Caki2 (cell line): ENCODE measurements around the gene INPP5D. TPM values are rescaled to one million over a fixed set of nuclear protein-coding genes. Genes with fewer than 3 reads are reported as not detected.
"Not testable (repeated sequence)": the region's sequence is repeated elsewhere in the genome, so short reads cannot be mapped to it uniquely, and the experiment has no call there.

ENCODE experiments used
- DNase-seq: peaks from one replicate; pipeline ENCODE4 v3.0.0-alpha.2; 2015; ENCODE audit warnings: low read depth
- in situ Hi-C: cut with HindIII; loops from 2 replicates; pipeline ENCODE4 v1.10.0; 2016; ENCODE audit warnings: low sequenced_read_pairs, low pct_unique_long_range_greater_than_20kb, mixed read lengths
- total RNA-seq: library from RNA; depleted of rRNA; stranded (reverse); fragments of >200 nt; shearing (Covaris generic); gene quantifications from 2 replicates; pipeline ENCODE4 v1.2.3, GENCODE V29; 2014; ENCODE audit warnings: low replicate concordance

The INPP5D gene
- total RNA-seq, 1 experiment from 2014 or later = not detected

DNA sequence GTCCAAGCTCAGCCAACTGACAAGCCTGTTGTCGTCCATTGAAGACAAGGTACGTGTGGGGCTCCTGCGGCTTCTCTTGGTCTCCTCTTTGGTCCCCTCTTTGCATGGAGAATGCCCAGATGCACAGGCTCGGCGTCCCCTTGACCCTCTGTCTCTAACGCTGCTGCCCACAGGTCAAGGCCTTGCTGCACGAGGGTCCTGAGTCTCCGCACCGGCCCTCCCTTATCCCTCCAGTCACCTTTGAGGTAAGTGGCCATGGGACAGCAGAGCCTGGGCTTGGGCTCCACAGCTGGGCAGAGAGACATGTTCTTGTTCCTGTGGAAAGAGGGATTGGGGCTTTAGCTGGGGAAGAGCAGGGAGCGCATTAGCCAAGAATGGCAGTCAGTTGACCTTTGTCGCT, 86.1 kb downstream of the INPP5D start:
- no peak for DNase-seq
- in situ Hi-C loops = no loop called here

- no peak for DNase-seq
- in situ Hi-C loops = no loop called here
These were observed 87.1 kb downstream of the INPP5D start for GRCh38 chr2:233147136-233147828.

DNA sequence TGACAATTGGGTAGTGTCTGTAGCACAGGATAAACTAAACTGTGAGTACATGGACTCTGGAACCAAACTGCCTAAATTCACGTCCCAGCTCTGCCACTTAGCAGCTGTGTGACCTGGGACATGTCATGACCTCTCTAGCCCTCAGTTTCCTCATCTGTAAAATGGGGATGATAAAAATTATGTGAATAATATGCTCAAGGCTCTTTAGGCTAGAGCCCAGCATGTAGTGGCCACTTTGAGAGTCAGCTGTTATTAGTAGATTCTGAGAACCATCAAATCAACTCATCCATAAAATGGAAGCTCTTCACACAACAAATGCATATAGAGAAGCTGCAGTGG, 87.7 kb downstream of the INPP5D start:
- in situ Hi-C loops = no loop called here
- no peak for DNase-seq

- no peak for DNase-seq
- in situ Hi-C loops = no loop called here
These were observed 88.2 kb downstream of the INPP5D start for GRCh38 chr2:233148354-233148753.

DNA sequence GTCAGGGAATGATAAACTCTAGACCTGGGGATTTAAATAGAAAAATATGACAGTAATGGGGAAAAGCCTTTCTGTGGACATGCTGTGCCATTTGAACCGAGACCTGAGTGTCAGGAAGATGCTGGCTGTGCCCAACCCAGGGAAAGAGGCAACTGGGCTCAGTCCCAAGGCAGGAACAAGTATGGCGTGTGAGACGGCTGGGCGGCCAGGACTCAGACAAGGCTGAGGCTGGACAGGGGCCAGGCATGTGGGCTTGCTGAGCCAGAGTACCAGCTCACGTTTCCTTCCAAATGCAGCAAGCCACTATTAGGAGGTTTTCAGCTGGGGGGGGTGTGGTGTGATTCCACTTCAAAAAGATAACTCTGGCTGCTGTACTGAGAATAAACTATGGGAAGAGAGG, 92.4 kb downstream of the INPP5D start:
- no peak for DNase-seq
- in situ Hi-C loops = no loop called here

DNA sequence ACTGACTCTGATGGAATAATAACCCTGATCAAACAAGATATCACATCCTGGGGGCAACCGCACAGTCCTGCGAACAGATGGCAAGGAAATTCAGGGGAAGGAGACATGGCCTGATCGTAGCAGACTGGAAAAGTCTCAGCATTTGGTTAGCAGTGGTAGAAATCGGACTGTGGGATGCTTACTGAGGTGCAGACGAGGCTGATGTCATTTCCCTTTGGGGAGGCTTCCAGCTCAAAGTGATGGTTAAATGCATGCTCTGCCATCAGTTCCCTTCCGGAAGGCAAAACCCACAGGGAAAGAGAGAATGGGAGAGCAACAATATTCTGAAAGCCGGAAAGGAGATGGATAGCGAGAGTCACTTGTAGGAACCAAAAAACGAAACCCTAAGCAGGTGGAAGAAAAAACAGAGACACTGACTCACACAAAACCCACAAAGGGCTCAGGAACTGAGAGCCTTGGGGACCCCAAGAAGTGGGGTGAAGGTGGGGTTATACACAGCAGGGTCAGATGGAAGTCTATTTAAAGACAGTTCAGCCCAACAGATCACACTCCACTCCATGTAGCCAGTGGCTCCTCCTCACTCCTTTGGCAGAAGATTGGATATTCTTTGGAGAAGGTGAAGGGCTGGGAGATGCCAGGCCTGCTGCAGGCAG, 93.1 kb downstream of the INPP5D start:
- in situ Hi-C loops = no loop called here
- no peak for DNase-seq

- DNase-seq = no peak
- in situ Hi-C loops = no loop called here
These were observed 95.9 kb downstream of the INPP5D start for GRCh38 chr2:233156001-233156400.

DNA sequence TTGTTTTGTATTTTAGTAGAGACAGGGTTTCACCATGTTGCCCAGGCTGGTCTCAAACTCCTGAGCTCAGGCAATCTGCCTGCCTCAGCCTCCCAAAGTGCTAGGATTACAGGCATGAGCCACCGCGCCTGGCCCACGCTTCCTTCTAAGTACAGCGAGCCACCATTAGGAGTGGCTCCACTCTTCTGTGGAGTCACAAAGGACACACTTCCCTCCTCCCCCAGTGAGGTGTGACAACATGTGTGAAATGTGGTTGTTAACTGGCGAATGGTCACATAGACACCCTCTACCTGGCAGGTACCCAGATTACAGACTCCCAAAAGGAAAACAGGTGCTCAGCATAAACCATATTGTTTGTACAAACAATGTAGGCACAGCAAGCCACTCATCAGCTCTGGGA, 96.3 kb downstream of the INPP5D start:
- DNase-seq, in situ Hi-C loops: not testable (repeated sequence)

DNA sequence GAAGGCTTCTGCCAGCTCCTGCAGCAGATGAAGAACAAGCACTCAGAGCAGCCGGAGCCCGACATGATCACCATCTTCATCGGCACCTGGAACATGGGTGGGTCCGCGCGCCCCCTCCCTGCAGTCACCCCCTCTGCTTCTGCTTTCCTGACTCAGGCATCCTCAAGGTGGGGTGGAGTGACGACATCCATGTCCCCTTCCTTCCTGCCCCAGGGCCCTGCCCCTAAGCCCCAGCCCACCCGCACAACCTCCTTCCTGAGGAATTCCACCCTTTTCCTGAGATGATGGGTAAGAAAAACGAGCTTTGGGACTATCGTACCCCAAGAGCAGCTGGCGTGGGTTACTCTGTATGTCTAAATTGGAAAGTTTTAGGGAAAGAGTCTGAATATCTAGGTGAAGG, 101.6 kb downstream of the INPP5D start:
- in situ Hi-C loops = no loop called here
- DNase-seq = no peak

- in situ Hi-C loops = no loop called here
- no peak for DNase-seq
These were observed 102.6 kb downstream of the INPP5D start for GRCh38 chr2:233162770-233163169.

- in situ Hi-C loops = no loop called here
- DNase-seq = no peak
These were observed 103.5 kb downstream of the INPP5D start for GRCh38 chr2:233163486-233164103.

DNA sequence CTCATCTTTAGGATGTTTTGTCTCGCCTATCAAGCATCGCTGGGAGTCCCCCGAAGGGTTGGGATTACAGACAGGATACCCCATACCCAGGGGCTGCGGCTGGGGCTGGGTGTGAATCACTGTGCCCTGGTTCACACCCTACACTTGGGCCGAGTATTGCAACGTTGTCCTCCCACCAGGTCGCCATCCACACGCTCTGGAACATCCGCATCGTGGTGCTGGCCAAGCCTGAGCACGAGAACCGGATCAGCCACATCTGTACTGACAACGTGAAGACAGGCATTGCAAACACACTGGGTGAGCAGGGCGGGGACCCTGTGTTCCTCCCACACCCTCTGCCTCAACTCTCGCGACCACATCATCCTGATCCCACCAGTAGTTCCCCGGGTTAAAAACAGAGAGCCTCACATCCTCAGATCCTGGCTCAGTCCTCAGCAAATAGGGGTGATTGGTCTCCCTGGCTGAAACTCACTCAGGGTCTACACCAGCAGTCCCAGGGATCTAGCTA, 104.0 kb downstream of the INPP5D start:
- in situ Hi-C loops = no loop called here
- no peak for DNase-seq

DNA sequence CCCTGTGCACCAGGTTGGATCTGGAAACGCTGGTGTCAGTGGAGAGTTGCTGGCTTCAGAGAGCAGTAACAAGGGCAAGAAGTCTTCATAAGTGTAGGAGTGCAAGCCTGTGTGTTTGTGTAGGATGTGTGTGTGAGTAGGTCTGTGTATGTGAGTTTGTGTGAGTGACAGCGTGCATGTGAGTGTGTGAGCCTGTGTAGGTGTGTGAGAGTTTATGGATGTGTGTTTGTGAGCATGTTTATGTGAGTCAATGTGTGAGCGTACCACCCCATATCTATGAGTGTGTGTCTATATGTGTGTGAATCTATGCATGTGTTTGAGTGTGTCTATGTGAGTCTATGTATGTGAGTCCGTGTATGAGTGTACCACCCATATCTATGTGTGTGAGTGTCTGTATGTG, 104.8 kb downstream of the INPP5D start:
- in situ Hi-C loops = no loop called here
- no peak for DNase-seq

- no peak for DNase-seq
- in situ Hi-C loops = no loop called here
These were observed 105.4 kb downstream of the INPP5D start for GRCh38 chr2:233165543-233165894.

DNA sequence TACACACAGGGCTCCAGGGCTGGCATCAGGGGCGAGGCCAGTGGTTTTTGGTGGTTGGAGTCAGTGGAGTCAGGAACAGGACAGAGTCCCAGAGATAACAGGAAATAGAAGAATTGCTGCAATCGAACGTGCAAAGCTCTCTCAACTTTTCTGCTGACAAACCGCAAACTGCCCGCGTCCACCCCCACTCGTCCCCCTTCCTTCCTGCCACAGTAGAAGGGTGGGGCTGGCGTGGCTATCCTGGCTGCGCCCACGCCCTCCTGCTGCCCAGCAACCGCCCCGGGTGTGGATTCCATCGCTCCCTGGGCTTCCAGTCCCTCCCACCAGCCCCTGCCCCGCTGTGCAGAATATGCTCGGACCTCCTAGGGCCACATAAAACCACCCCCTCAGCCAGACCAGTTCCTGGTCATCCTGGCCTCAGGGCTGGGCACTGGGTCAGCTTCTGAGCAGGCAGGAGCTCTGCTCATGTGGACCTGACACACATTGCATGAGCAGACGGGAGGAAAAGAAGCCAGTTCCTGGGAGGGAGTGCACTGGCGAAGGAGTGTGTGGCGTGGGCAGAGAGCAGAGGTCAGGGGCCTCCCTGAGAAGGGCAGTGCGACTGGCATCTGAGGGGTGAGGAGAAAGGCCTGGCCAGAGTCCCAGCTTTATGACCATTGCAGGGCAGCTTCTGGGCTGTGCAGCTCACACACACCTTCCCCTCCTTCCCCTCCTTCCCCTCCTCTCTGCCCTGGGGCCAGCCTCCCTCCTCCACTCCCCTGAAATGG, 105.9 kb downstream of the INPP5D start:
- peak; percentile 0 for DNase-seq
- in situ Hi-C loops = no loop called here

- DNase-seq = no peak
- in situ Hi-C loops = no loop called here
These were observed 108.3 kb downstream of the INPP5D start for GRCh38 chr2:233168445-233168844.

DNA sequence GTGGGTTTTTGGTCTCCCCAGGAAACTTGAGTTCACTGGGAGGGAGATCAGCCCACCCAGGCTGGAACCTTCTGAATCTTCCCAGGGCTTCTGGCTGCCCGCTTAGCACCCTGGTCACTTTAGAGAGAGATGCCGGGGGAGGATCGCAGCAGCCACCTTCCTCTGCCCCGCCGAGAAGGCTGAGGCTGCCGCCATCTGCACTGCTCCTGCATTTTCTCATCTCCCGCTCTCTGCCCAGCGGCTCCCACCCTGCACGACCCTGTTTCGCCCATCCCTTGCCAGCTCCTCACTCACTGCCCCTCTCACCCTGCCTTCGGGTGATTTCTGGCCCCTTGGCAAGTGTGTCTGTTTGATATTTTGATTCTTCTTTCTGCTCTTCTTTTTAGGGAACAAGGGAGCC, 108.8 kb downstream of the INPP5D start:
- in situ Hi-C loops = no loop called here
- DNase-seq = no peak

DNA sequence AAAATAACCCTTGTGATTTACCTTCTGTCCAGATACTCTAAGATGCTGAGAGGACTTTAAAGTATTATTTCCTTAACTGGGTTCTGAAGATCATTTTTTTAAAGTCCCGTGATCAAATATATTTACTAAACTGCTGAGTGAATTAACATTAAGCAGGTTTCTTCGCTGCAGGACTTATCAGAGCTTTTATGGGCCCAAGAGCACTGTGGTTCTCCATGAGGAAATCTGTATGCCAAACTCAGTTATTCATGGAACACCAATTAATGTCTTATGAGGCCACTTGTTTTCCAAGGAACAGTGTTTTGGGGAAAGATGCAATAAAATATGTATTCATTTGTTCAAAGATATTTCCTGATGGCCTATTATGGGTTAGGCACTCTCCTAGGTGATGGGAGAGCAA, 111.2 kb downstream of the INPP5D start:
- DNase-seq = no peak
- in situ Hi-C loops = no loop called here

DNA sequence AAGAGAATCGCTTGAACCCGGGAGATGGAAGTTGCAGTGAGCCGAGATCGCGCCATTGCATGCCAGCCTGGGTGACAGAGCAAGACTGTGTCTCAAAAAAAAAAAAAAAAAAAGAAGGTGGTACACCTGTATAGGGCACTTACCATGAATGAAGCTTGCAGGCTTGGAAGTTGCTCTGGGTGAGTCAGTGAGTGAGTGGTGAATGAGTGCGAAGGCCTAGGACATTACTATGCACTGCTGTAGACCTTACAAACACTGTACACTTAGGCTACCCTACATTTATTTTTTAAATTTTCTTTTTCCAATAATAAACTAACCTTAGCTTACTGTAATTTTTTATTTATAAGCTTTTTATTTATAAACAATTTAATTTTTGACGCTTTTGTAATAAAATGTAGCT, 113.0 kb downstream of the INPP5D start:
- in situ Hi-C loops = no loop called here
- DNase-seq = no peak
